Cardiac muscle cell (in vitro differentiated cells and primary cell): Measurements from ENCODE around the gene TCF15. TPM values are rescaled to one million over a fixed set of nuclear protein-coding genes. Genes with fewer than 3 reads are reported as not detected.

Experiments
- DNase-seq, 2 donors: peaks; one replicate each; pipeline versions ENCODE4 v3.0.0 to v3.0.0-alpha.2; 2010 to 2017; ENCODE audit warnings: low read depth in 1 of 2, low spot score in 1 of 2
- H3K27ac ChIP-seq: fragments of 200-600 bp; sonication (generic); 2 replicates; pipeline ENCODE4 v1.5.1; 2016
- H3K27me3 ChIP-seq: fragments of 200-600 bp; sonication (generic); 2 replicates; pipeline ENCODE4 v1.6.0; 2016; ENCODE audit warnings: control low read depth
- H3K36me3 ChIP-seq: fragments of 200-600 bp; sonication (generic); 2 replicates; pipeline ENCODE4 v1.5.1; 2016; ENCODE audit warnings: control low read depth
- H3K4me1 ChIP-seq: fragments of 200-600 bp; sonication (generic); 2 replicates; pipeline ENCODE4 v1.8.1; 2017; ENCODE audit warnings: low read depth, mild to moderate bottlenecking, mixed run types
- H3K4me3 ChIP-seq: fragments of 200-600 bp; sonication (generic); 2 replicates; pipeline ENCODE4 v1.5.1; 2016; ENCODE audit warnings: mild to moderate bottlenecking
- H3K9me3 ChIP-seq: fragments of 200-600 bp; sonication (generic); 2 replicates; pipeline ENCODE4 v1.5.1; 2017; ENCODE audit warnings: low read depth, mild to moderate bottlenecking, control low read depth
- CTCF ChIP-seq: IDR thresholded peaks from 2 replicates; pipeline ENCODE4 v1.5.1; 2012; ENCODE audit warnings: low read depth, mild to moderate bottlenecking, low read length
- polyA plus RNA-seq: library from polyadenylated mRNA; unstranded; fragments of >200 nt; fragmentation: Nextera tagmentation; extraction: Ambion mirVana; gene quantifications from 2 replicates; pipeline ENCODE4 v1.2.1, GENCODE V29; 2016
- total RNA-seq: library from RNA; depleted of rRNA; stranded (reverse); fragments of >200 nt; gene quantifications from 2 replicates; pipeline ENCODE4 v1.2.3, GENCODE V29; 2016

TCF15 gene
- total and polyA plus RNA-seq, 2 experiments from 2014 or later = 0.86 to 2.4 TPM

- no peak for TF ChIP-seq CTCF
- no peaks in the 10 kb centered on the region for H3K27me3 ChIP-seq
- DNase-seq = no peak
- H3K4me1 ChIP-seq = no peaks in the 10 kb centered on the region
- no peaks in the 10 kb centered on the region for H3K36me3 ChIP-seq
- H3K27ac ChIP-seq = no peak overlapping the region
- no peak overlapping the region for H3K4me3 ChIP-seq
- no peaks in the 10 kb centered on the region for H3K9me3 ChIP-seq
Measured at GRCh38 chr20:598133-598850, 11.8 kb downstream of the TCF15 start.

- H3K27ac ChIP-seq = no peak overlapping the region
- no peaks in the 10 kb centered on the region for H3K9me3 ChIP-seq
- DNase-seq = no peak
- no peaks in the 10 kb centered on the region for H3K36me3 ChIP-seq
- no peak overlapping the region for H3K4me3 ChIP-seq
- H3K4me1 ChIP-seq = no peaks in the 10 kb centered on the region
- TF ChIP-seq CTCF = no peak
- no peaks in the 10 kb centered on the region for H3K27me3 ChIP-seq
Measured at GRCh38 chr20:597560-597959, 12.5 kb downstream of the TCF15 start.

- H3K4me3 ChIP-seq = no peak overlapping the region
- H3K27me3 ChIP-seq = no peaks in the 10 kb centered on the region
- no peaks in the 10 kb centered on the region for H3K9me3 ChIP-seq
- H3K36me3 ChIP-seq = no peaks in the 10 kb centered on the region
- peak in 1 of 2 donors; percentile 16 for DNase-seq
- no peak for TF ChIP-seq CTCF
- no peaks in the 10 kb centered on the region for H3K4me1 ChIP-seq
- no peak overlapping the region for H3K27ac ChIP-seq
Measured at GRCh38 chr20:595330-596308, 14.5 kb downstream of the TCF15 start.

- no peak overlapping the region for H3K4me3 ChIP-seq
- DNase-seq = no peak
- H3K4me1 ChIP-seq = no peaks in the 10 kb centered on the region
- no peaks in the 10 kb centered on the region for H3K36me3 ChIP-seq
- no peak overlapping the region for H3K27ac ChIP-seq
- no peaks in the 10 kb centered on the region for H3K27me3 ChIP-seq
- TF ChIP-seq CTCF = no peak
- H3K9me3 ChIP-seq = no peaks in the 10 kb centered on the region
Measured at GRCh38 chr20:592506-592905, 17.6 kb downstream of the TCF15 start.

GRCh38 chr20:591941-592340 is 18.2 kb downstream of the TCF15 start:
- DNase-seq = no peak
- H3K27me3 ChIP-seq = no peaks in the 10 kb centered on the region
- H3K27ac ChIP-seq = no peak overlapping the region
- no peak overlapping the region for H3K4me3 ChIP-seq
- no peak for TF ChIP-seq CTCF
- no peaks in the 10 kb centered on the region for H3K4me1 ChIP-seq
- no peaks in the 10 kb centered on the region for H3K36me3 ChIP-seq
- H3K9me3 ChIP-seq = no peaks in the 10 kb centered on the region
